T-cell (primary cell): ENCODE data around the gene L3MBTL4. TPM values are rescaled to one million over a fixed set of nuclear protein-coding genes. Genes with fewer than 3 reads are reported as not detected.

ENCODE experiments used
- ATAC-seq, 4 experiments: fragments of 200-7000 bp in 3 of 4; fragments of 150-1000 bp in 1 of 4; cut with Tn5 transposase; replicated peaks in 1 of 4; 1 replicate in 3 of 4; 2 replicates in 1 of 4; pipeline ENCODE4 v1.10.0; 2021; ENCODE audit warnings: moderate library complexity in 3 of 4, mild to moderate bottlenecking in 2 of 4, moderate number of reproducible peaks in 1 of 4
- CTCF ChIA-PET, 2 donors: fragments of 300-600 bp; sonication (Branson Sonifier 250); formaldehyde crosslinking; loops; one replicate each; lab custom pipeline; 2022; ENCODE audit warnings: antibody characterized with exemption in 2 of 2; lab: Charles Lee
- POLR2A ChIA-PET, 2 donors: fragments of 300-600 bp; sonication (Branson Sonifier 250); formaldehyde crosslinking; loops; one replicate each; lab custom pipeline; 2022; ENCODE audit warnings: antibody characterized with exemption in 2 of 2; lab: Charles Lee
- DNase-seq, 35 experiments: peaks; one replicate each; pipeline versions ENCODE4 v3.0.0 to v3.0.0-alpha.2; 2013 to 2023
- H3K27ac ChIP-seq: one replicate; pipeline ENCODE4 v1.5.1; 2013; ENCODE audit warnings: low read length
- H3K27me3 ChIP-seq, 2 experiments: replicated peaks in 1 of 2; 1 replicate in 1 of 2; 2 replicates in 1 of 2; pipeline versions ENCODE4 v1.6.1 to v1.7.0; 2013; ENCODE audit warnings: low read length in 1 of 2, mixed read lengths in 1 of 2; ENCODE audit not compliant: control insufficient read depth in 2 of 2, insufficient read depth in 2 of 2; ENCODE audit errors: extremely low read depth in 1 of 2
- H3K36me3 ChIP-seq, 2 donors: 1 replicate in 1 of 2; 2 replicates in 1 of 2; pipeline versions ENCODE4 v1.6.1 to v1.7.0; 2013; ENCODE audit warnings: low read length in 1 of 2; ENCODE audit not compliant: control insufficient read depth in 2 of 2, insufficient read depth in 1 of 2; ENCODE audit errors: extremely low read depth in 1 of 2
- H3K4me1 ChIP-seq, 2 experiments: 1 replicate in 1 of 2; 2 replicates in 1 of 2; pipeline versions ENCODE4 v1.6.1 to v1.7.0; 2013; ENCODE audit warnings: low read length in 2 of 2, mixed read lengths in 1 of 2; ENCODE audit not compliant: insufficient read depth in 2 of 2, control insufficient read depth in 1 of 2; ENCODE audit errors: extremely low read depth in 1 of 2
- H3K4me3 ChIP-seq, 2 donors: 1 replicate in 1 of 2; 2 replicates in 1 of 2; pipeline versions ENCODE4 v1.5.1 to v1.7.0; 2013; ENCODE audit warnings: mild to moderate bottlenecking in 2 of 2, low read length in 1 of 2, moderate library complexity in 1 of 2; ENCODE audit not compliant: control insufficient read depth in 1 of 2; ENCODE audit errors: extremely low read depth in 1 of 2
- H3K9me3 ChIP-seq: 2 replicates; pipeline ENCODE4 v1.7.0; 2013
- H3K27ac Mint-ChIP-seq, 2 donors: one replicate each; pipeline ENCODE4 v1.8.0; 2020 to 2021; ENCODE audit warnings: mild to moderate bottlenecking in 2 of 2, mixed read lengths in 2 of 2
- H3K27me3 Mint-ChIP-seq, 2 donors: one replicate each; pipeline ENCODE4 v1.8.0; 2021 to 2022; ENCODE audit warnings: mixed read lengths in 2 of 2
- H3K36me3 Mint-ChIP-seq: one replicate; pipeline ENCODE4 v1.8.0; 2021; ENCODE audit warnings: mixed read lengths
- H3K4me1 Mint-ChIP-seq, 3 donors: one replicate each; pipeline ENCODE4 v1.8.0; 2020 to 2022; ENCODE audit warnings: mixed read lengths in 3 of 3, mild to moderate bottlenecking in 1 of 3
- H3K4me3 Mint-ChIP-seq, 3 donors: one replicate each; pipeline ENCODE4 v1.8.0; 2020 to 2022; ENCODE audit warnings: mild to moderate bottlenecking in 3 of 3, mixed read lengths in 3 of 3, moderate library complexity in 3 of 3
- H3K9me3 Mint-ChIP-seq, 3 donors: one replicate each; pipeline ENCODE4 v1.8.0; 2020 to 2022; ENCODE audit warnings: mixed read lengths in 3 of 3
- WGBS: methylation state at CpG from one replicate; pipeline ENCODE4 v1.1.5; 2013; ENCODE audit warnings: missing lambda C conversion rate; ENCODE audit not compliant: insufficient coverage; 5-methylcytosine and 5-hydroxymethylcytosine counted together
- total RNA-seq, 35 experiments: library from RNA in 6 of 35; stranded (reverse) in 6 of 35; fragments of 120-200 nt in 1 of 35; gene quantifications; one replicate each; pipeline versions ENCODE4 v1.2.1 to v1.2.4 and lab custom pipeline; 2013 to 2026

L3MBTL4 gene
- total RNA-seq, 5 donors from 2014 or later (not counting 1 experiment from before 2014, with no cell fraction given) = 0.58 to 1.6 (median 0.83) TPM

DNA sequence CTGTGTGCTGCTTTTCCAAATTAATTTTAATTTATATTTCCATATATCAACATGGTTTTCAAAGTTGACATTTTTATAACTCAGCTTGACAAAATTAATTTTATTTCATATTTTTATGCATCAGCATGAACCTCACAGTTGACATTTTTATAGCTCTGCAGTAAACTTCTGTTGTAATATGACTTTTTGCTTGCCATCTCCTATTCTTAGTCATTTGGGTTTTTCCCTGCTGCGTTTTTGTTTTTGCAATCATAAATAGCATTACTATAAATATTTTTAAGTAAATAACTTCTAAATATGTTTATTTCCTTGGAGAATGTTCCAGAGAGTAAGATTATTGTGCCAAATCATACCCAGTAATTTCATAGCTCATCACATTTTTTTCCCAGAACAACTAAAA is 21.0 kb upstream of the L3MBTL4 start:
- H3K4me1 ChIP-seq = no peaks in the 10 kb centered on the region
- no CpG with 5 or more reads among the region's 1 CpG for WGBS
- Mint-ChIP-seq H3K4me3 (no peak overlapping the region), H3K36me3 (no peaks in the 10 kb centered on the region), H3K4me1 (no peaks in the 10 kb centered on the region), H3K9me3 (peaks cover 0 to 2% (median 0%) of the 10 kb centered on the region in 3 donors), H3K27me3 (no peaks in the 10 kb centered on the region), H3K27ac (no peak overlapping the region)
- no peak overlapping the region for H3K27ac ChIP-seq
- ATAC-seq = no peak
- no peak overlapping the region for H3K4me3 ChIP-seq
- no peaks in the 10 kb centered on the region for H3K36me3 ChIP-seq
- ChIA-PET POLR2A (no interaction called here), CTCF (no interaction called here)
- no peaks in the 10 kb centered on the region for H3K27me3 ChIP-seq
- H3K9me3 ChIP-seq = no peaks in the 10 kb centered on the region
- DNase-seq = no peak

DNA sequence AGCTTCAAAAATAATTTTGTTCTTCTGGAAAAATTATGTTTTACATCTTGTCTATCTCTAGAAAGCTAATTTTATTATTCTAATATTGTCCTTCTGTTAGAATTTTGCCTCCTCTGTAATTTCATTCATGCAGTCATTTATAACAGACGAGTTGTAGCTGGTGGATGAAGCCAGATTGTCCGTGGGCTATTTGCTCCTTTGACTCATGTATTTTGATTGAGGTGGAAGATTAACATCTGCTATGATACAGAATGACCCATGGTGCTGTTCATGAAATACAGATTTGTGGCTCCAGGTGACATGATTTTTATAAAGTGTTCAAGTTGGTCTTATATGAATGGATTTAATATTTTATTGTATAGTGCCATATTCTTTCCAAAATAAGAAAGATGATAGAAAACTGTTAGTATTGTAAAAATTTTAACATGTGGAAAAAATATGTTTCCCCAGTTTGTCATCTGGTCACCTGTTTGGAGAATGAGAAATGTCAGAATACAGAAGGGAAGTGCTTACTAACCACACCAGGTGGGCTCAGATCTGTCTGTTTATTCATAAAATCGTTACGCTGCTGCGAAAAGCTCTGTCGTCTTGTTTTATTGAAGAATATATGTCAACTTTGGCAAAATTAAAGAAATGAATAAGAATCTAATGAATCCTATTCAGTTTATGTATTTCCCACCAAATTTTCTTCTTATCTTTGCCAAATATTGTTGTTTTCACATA is 20.4 kb upstream of the L3MBTL4 start:
- H3K27me3 Mint-ChIP-seq = no peaks in the 10 kb centered on the region
- Histone ChIP-seq H3K4me1 (no peaks in the 10 kb centered on the region), H3K27ac (no peak overlapping the region), H3K9me3 (no peaks in the 10 kb centered on the region), H3K27me3 (no peaks in the 10 kb centered on the region), H3K4me3 (no peak overlapping the region), H3K36me3 (no peaks in the 10 kb centered on the region)
- H3K4me1 Mint-ChIP-seq = no peaks in the 10 kb centered on the region
- CTCF ChIA-PET = no interaction called here
- DNase-seq (no peak), ATAC-seq (no peak)
- no peaks in the 10 kb centered on the region for H3K36me3 Mint-ChIP-seq
- no CpG with 5 or more reads among the region's 6 CpGs for WGBS
- POLR2A ChIA-PET = interaction anchor here in 1 of 2 donors (0.6 kb wide), 1 partner anchor 27 kb away, joined by 3 read pairs; no protein-coding TSS in a partner anchor
- H3K9me3 Mint-ChIP-seq = peaks cover 0 to 2% (median 0%) of the 10 kb centered on the region in 3 donors
- no peak overlapping the region for H3K4me3 Mint-ChIP-seq
- H3K27ac Mint-ChIP-seq = no peak overlapping the region

DNA sequence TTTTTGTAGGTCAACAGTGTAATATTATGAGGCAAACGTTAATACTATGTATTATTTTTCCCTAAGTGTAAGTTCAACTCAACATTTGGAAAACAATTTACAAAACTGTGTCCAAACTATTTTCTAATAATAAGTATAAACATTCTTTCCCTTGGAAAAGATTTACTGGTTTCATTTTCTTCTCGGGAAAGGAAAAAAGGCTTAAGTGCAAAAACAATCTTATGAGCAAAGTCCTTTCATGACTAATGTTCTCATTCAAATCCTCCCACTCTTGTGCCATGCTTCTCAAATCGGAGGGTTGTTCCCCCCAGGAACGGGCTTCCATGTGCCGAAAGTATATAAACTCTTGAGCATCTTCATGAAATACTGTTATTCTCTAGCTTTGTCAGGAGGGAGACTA is 19.8 kb upstream of the L3MBTL4 start:
- ChIA-PET CTCF (no interaction called here), POLR2A (interaction anchor here in 1 of 2 donors (0.6 kb wide), 1 partner anchor 26 kb away, joined by 3 read pairs; no protein-coding TSS in a partner anchor)
- Mint-ChIP-seq H3K9me3 (peaks cover 0 to 2% (median 0%) of the 10 kb centered on the region in 3 donors), H3K27ac (no peak overlapping the region), H3K4me3 (no peak overlapping the region), H3K36me3 (no peaks in the 10 kb centered on the region), H3K27me3 (no peaks in the 10 kb centered on the region), H3K4me1 (no peaks in the 10 kb centered on the region)
- H3K4me3 ChIP-seq = no peak overlapping the region
- no peak for DNase-seq
- no peak for ATAC-seq
- H3K36me3 ChIP-seq = no peaks in the 10 kb centered on the region
- no CpG with 5 or more reads among the region's 5 CpGs for WGBS
- H3K27ac ChIP-seq = no peak overlapping the region
- no peaks in the 10 kb centered on the region for H3K27me3 ChIP-seq
- H3K9me3 ChIP-seq = no peaks in the 10 kb centered on the region
- H3K4me1 ChIP-seq = no peaks in the 10 kb centered on the region

DNA sequence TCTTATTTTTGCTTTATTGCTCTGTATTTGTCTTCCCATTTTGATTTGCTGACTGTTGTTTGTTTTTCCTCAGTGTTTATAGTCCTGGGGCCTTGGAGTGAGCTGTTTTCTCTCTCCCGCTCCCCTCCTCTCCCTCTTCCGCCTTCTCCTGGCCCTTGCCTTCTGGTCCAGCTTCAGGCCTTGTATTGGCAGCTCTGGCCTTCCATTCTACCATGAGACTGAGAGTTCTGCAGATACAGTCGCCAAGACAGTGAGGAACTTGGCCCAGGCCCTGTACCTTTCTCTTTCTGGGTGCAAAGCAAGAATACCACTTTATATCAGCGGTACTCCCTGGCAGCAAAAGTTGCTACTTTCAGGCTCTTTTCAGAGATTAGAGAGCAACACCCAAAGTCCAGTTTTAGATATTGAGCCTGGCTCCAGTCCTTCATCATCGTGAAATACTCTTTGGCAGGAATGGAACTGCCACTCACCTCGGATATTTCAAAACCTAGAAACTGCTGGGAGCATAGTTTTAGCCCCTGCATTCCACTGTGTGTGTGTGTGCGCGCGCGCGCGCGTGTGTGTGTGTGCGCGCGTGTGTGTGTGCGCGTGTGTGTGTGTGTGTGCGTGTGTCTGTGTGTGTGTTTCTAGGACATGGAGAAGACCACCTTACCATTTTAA is 17.1 kb upstream of the L3MBTL4 start:
- CTCF ChIA-PET = no interaction called here
- DNase-seq (no peak), ATAC-seq (no peak)
- Histone ChIP-seq H3K36me3 (no peaks in the 10 kb centered on the region), H3K4me3 (no peak overlapping the region), H3K4me1 (no peaks in the 10 kb centered on the region), H3K9me3 (no peaks in the 10 kb centered on the region), H3K27ac (no peak overlapping the region), H3K27me3 (no peaks in the 10 kb centered on the region)
- no peak overlapping the region for H3K27ac Mint-ChIP-seq
- no peak overlapping the region for H3K4me3 Mint-ChIP-seq
- POLR2A ChIA-PET = no interaction called here
- no peaks in the 10 kb centered on the region for H3K9me3 Mint-ChIP-seq
- H3K36me3 Mint-ChIP-seq = no peaks in the 10 kb centered on the region
- H3K4me1 Mint-ChIP-seq = no peaks in the 10 kb centered on the region
- H3K27me3 Mint-ChIP-seq = peaks cover 0 to 7% of the 10 kb centered on the region in 2 donors
- WGBS = 96% methylated on average over 11 of the region's 19 CpGs

DNA sequence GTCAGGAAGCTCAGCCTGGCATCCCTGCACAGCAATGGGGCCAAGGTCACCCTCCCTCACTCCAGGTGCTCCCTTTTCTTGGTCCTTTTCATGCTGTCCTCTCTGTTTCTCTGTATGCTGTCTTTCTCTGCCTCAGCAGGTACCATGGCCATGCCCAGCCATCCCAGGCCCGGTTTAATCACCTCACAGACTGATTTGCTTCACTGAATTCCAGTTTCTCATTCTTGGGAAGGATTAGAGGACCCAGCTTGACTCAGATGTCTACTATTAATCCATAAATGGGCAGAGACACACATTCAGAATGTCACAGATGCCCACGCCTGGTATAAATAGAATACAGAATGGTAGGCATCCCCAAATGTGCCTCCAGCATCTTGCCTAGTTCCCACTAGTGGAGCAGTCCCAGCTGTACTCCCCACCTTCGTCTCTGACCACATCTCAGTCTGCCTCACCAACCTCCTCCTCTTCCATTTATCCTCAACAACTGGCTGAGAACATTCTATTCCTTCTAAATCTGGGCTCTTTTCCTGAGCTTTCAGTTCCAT is 14.2 kb upstream of the L3MBTL4 start:
- no peak overlapping the region for H3K27ac ChIP-seq
- CTCF ChIA-PET = no interaction called here
- H3K27me3 ChIP-seq = no peaks in the 10 kb centered on the region
- Mint-ChIP-seq H3K36me3 (no peaks in the 10 kb centered on the region), H3K4me1 (no peaks in the 10 kb centered on the region), H3K27me3 (peaks cover 0 to 7% of the 10 kb centered on the region in 2 donors), H3K4me3 (no peak overlapping the region), H3K27ac (no peak overlapping the region), H3K9me3 (no peaks in the 10 kb centered on the region)
- no peaks in the 10 kb centered on the region for H3K4me1 ChIP-seq
- WGBS = 38% methylated on average over 1 of the region's 3 CpGs
- POLR2A ChIA-PET = no interaction called here
- no peaks in the 10 kb centered on the region for H3K36me3 ChIP-seq
- ATAC-seq = no peak
- no peaks in the 10 kb centered on the region for H3K9me3 ChIP-seq
- DNase-seq = no peak
- H3K4me3 ChIP-seq = no peak overlapping the region

DNA sequence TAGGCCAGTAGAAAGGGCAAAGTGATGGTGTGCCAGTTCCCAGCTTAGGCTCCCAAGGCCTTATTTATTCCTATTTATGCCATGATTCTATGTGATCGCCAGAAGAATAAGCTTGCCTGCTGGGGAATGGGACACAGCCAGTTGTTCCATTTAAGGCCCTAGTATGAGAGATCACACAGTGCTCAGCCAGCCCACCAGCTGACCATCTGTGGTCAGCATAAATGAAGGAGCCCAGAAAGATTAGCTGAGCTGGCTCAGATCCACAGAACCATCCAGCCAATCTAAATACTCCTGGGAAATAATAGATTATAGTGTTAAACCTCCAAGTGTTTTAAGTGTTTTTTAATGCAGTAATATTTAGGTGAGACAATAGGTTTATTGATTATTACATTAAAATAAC is 12.6 kb upstream of the L3MBTL4 start:
- H3K27ac ChIP-seq = no peak overlapping the region
- CTCF ChIA-PET = no interaction called here
- no CpG with 5 or more reads among the region's 1 CpG for WGBS
- H3K4me3 ChIP-seq = no peak overlapping the region
- Mint-ChIP-seq H3K36me3 (no peaks in the 10 kb centered on the region), H3K27ac (no peak overlapping the region), H3K9me3 (no peaks in the 10 kb centered on the region), H3K4me1 (no peaks in the 10 kb centered on the region), H3K27me3 (peaks cover 0 to 7% of the 10 kb centered on the region in 2 donors), H3K4me3 (no peak overlapping the region)
- DNase-seq (no peak), ATAC-seq (no peak)
- no peaks in the 10 kb centered on the region for H3K27me3 ChIP-seq
- POLR2A ChIA-PET = no interaction called here
- no peaks in the 10 kb centered on the region for H3K36me3 ChIP-seq
- no peaks in the 10 kb centered on the region for H3K9me3 ChIP-seq
- H3K4me1 ChIP-seq = no peaks in the 10 kb centered on the region
